ENCODE results near the gene ATRAID.
"Not testable (repeated sequence)": the region's sequence is repeated elsewhere in the genome, so short reads cannot be mapped to it uniquely, and the experiment has no call there.

The ATRAID gene

GRCh38 chr2:27182346-27182745, 29.5 kb upstream of the ATRAID start:
- Histone ChIP-seq H3K4me3 (no peak overlapping the region), H3K36me3 (replicated peaks) (no peaks in the 10 kb centered on the region), H3K27me3 (ENCODE audit: low read depth) (no peaks in the 10 kb centered on the region), H3K9me3 (no peaks in the 10 kb centered on the region), H3K4me1 (no peaks in the 10 kb centered on the region)
- in situ Hi-C loops (cut with MboI; ENCODE audit: low sequenced_read_pairs) = loop anchor here (25.0 kb wide), 1 partner anchor 220 kb away; the partner anchor contains the start of gene MAPRE3
- DNase-seq (ENCODE audit: low spot score in 2 of 2) = no peak

- no peak for DNase-seq (ENCODE audit: low spot score in 2 of 2)
- in situ Hi-C loops (cut with MboI; ENCODE audit: low sequenced_read_pairs) = loop anchor here (25.0 kb wide), 1 partner anchor 222 kb away; the partner anchor contains the start of gene MAPRE3
- Histone ChIP-seq H3K4me1 (no peaks in the 10 kb centered on the region), H3K27me3 (ENCODE audit: low read depth) (no peaks in the 10 kb centered on the region), H3K4me3 (no peak overlapping the region), H3K9me3 (no peaks in the 10 kb centered on the region), H3K36me3 (replicated peaks) (no peaks in the 10 kb centered on the region)
These were observed 27.7 kb upstream of the ATRAID start for GRCh38 chr2:27184115-27184514.

GRCh38 chr2:27185331-27186026, 26.4 kb upstream of the ATRAID start:
- Histone ChIP-seq H3K9me3 (no peaks in the 10 kb centered on the region), H3K36me3 (replicated peaks) (no peaks in the 10 kb centered on the region), H3K4me3 (no peak overlapping the region), H3K4me1 (no peaks in the 10 kb centered on the region), H3K27me3 (ENCODE audit: low read depth) (no peaks in the 10 kb centered on the region)
- no peak for DNase-seq (ENCODE audit: low spot score in 2 of 2)
- in situ Hi-C loops (cut with MboI; ENCODE audit: low sequenced_read_pairs) = loop anchor here (25.0 kb wide), 1 partner anchor 223 kb away; the partner anchor contains the start of gene MAPRE3

GRCh38 chr2:27186613-27187345, 25.1 kb upstream of the ATRAID start:
- no peak for DNase-seq (ENCODE audit: low spot score in 2 of 2)
- H3K4me1 ChIP-seq = no peaks in the 10 kb centered on the region
- H3K36me3 ChIP-seq (replicated peaks) = no peaks in the 10 kb centered on the region
- no peak overlapping the region for H3K4me3 ChIP-seq
- H3K9me3 ChIP-seq = no peaks in the 10 kb centered on the region
- in situ Hi-C loops (cut with MboI; ENCODE audit: low sequenced_read_pairs) = loop anchor here (25.0 kb wide), 1 partner anchor 224 kb away; the partner anchor contains the start of gene MAPRE3
- no peaks in the 10 kb centered on the region for H3K27me3 ChIP-seq (ENCODE audit: low read depth)

GRCh38 chr2:27189989-27190388, 21.9 kb upstream of the ATRAID start:
- Histone ChIP-seq H3K4me3 (no peak overlapping the region), H3K9me3 (no peaks in the 10 kb centered on the region), H3K4me1 (no peaks in the 10 kb centered on the region), H3K27me3 (ENCODE audit: low read depth) (no peaks in the 10 kb centered on the region), H3K36me3 (replicated peaks) (no peaks in the 10 kb centered on the region)
- DNase-seq (ENCODE audit: low spot score in 2 of 2) = no peak
- in situ Hi-C loops (cut with MboI; ENCODE audit: low sequenced_read_pairs) = loop anchor here (25.0 kb wide), 1 partner anchor 228 kb away; the partner anchor contains the start of gene MAPRE3

- H3K9me3 ChIP-seq = no peaks in the 10 kb centered on the region
- H3K4me3 ChIP-seq = no peak overlapping the region
- peak in 1 of 2 experiments; percentile 57 for DNase-seq (ENCODE audit: low spot score in 2 of 2)
- H3K4me1 ChIP-seq = no peaks in the 10 kb centered on the region
- H3K36me3 ChIP-seq (replicated peaks) = no peaks in the 10 kb centered on the region
- in situ Hi-C loops (cut with MboI; ENCODE audit: low sequenced_read_pairs) = loop anchor here (25.0 kb wide), 1 partner anchor 229 kb away; the partner anchor contains the start of gene MAPRE3
- H3K27me3 ChIP-seq (ENCODE audit: low read depth) = no peaks in the 10 kb centered on the region
These were observed 20.6 kb upstream of the ATRAID start for GRCh38 chr2:27191070-27191829.

- Histone ChIP-seq H3K36me3 (replicated peaks) (peaks cover 9% of the 10 kb centered on the region), H3K27me3 (ENCODE audit: low read depth) (no peaks in the 10 kb centered on the region), H3K9me3 (no peaks in the 10 kb centered on the region), H3K4me1 (no peaks in the 10 kb centered on the region), H3K4me3 (no peak overlapping the region)
- in situ Hi-C loops (cut with MboI; ENCODE audit: low sequenced_read_pairs) = loop anchor here (25.0 kb wide), 1 partner anchor 232 kb away; the partner anchor contains the start of gene MAPRE3
- DNase-seq (ENCODE audit: low spot score in 2 of 2) = no peak
These were observed 17.1 kb upstream of the ATRAID start for GRCh38 chr2:27194538-27195354.

GRCh38 chr2:27195799-27196198, 16.0 kb upstream of the ATRAID start:
- peaks cover 16% of the 10 kb centered on the region for H3K36me3 ChIP-seq (replicated peaks)
- H3K9me3 ChIP-seq; DNase-seq (ENCODE audit: low spot score in 2 of 2); H3K4me1 ChIP-seq; H3K27me3 ChIP-seq (ENCODE audit: low read depth); H3K4me3 ChIP-seq: not testable (repeated sequence)
- in situ Hi-C loops (cut with MboI; ENCODE audit: low sequenced_read_pairs) = loop anchor here (25.0 kb wide), 1 partner anchor 233 kb away; the partner anchor contains the start of gene MAPRE3

- not testable (repeated sequence) for H3K4me1 ChIP-seq; DNase-seq (ENCODE audit: low spot score in 2 of 2)
- in situ Hi-C loops (cut with MboI; ENCODE audit: low sequenced_read_pairs) = loop anchor here (25.0 kb wide), 1 partner anchor 236 kb away; the partner anchor contains the start of gene MAPRE3
These were observed 13.8 kb upstream of the ATRAID start for GRCh38 chr2:27198068-27198467.

GRCh38 chr2:27198627-27199026, 13.2 kb upstream of the ATRAID start:
- no peak for DNase-seq (ENCODE audit: low spot score in 2 of 2)
- H3K36me3 ChIP-seq (replicated peaks) = peaks cover 38% of the 10 kb centered on the region
- in situ Hi-C loops (cut with MboI; ENCODE audit: low sequenced_read_pairs) = loop anchor here (25.0 kb wide), 1 partner anchor 236 kb away; the partner anchor contains the start of gene MAPRE3

More at GRCh38 chr2:27198068-27198467, 13.8 kb upstream of the ATRAID start:
- not testable (repeated sequence) for H3K4me3 ChIP-seq; H3K9me3 ChIP-seq; H3K27me3 ChIP-seq (ENCODE audit: low read depth)
- H3K36me3 ChIP-seq (replicated peaks) = peaks cover 32% of the 10 kb centered on the region

GRCh38 chr2:27199241-27199640, 12.6 kb upstream of the ATRAID start:
- Histone ChIP-seq H3K9me3 (no peaks in the 10 kb centered on the region), H3K4me1 (no peaks in the 10 kb centered on the region), H3K4me3 (no peak overlapping the region), H3K27me3 (ENCODE audit: low read depth) (no peaks in the 10 kb centered on the region), H3K36me3 (replicated peaks) (peaks cover 44% of the 10 kb centered on the region)
- in situ Hi-C loops (cut with MboI; ENCODE audit: low sequenced_read_pairs) = loop anchor here (25.0 kb wide), 1 partner anchor 237 kb away; the partner anchor contains the start of gene MAPRE3
- no peak for DNase-seq (ENCODE audit: low spot score in 2 of 2)

More at GRCh38 chr2:27198627-27199026, 13.2 kb upstream of the ATRAID start:
- H3K27me3 ChIP-seq (ENCODE audit: low read depth) = no peaks in the 10 kb centered on the region
- no peak overlapping the region for H3K4me3 ChIP-seq
- no peaks in the 10 kb centered on the region for H3K9me3 ChIP-seq
- no peaks in the 10 kb centered on the region for H3K4me1 ChIP-seq

- Histone ChIP-seq H3K27me3 (ENCODE audit: low read depth) (no peaks in the 10 kb centered on the region), H3K9me3 (no peaks in the 10 kb centered on the region), H3K4me3 (no peak overlapping the region), H3K4me1 (no peaks in the 10 kb centered on the region), H3K36me3 (replicated peaks) (peaks cover 68% of the 10 kb centered on the region)
- DNase-seq (ENCODE audit: low spot score in 2 of 2) = no peak
- in situ Hi-C loops (cut with MboI; ENCODE audit: low sequenced_read_pairs) = no loop called here
These were observed 10.2 kb upstream of the ATRAID start for GRCh38 chr2:27201675-27202074.

Measured in HAP-1 (cell line).